ENCODE measurements around the gene SUPT6H.
A peak's percentile ranks its signal among the peaks of the same experiment; 100 is the strongest.
"Not testable (repeated sequence)": the region's sequence is repeated elsewhere in the genome, so short reads cannot be mapped to it uniquely, and the experiment has no call there.

SUPT6H gene

GRCh38 chr17:28719021-28719433 lies 57.0 kb downstream of the SUPT6H start:
- TF ChIP-seq CTCF (IDR thresholded peaks at IDR 0.05; ENCODE audit: low read depth, low read length): no peak
- peak overlapping the region; percentile 96 for H3K4me3 ChIP-seq (replicated peaks in 1 of 2; ENCODE audit: low read depth in 2 of 2, low read length in 2 of 2)
- no peak for DNase-seq (ENCODE audit: low read depth in 2 of 2)

GRCh38 chr17:28720247-28720996 lies 58.4 kb downstream of the SUPT6H start:
- TF ChIP-seq CTCF (IDR thresholded peaks at IDR 0.05; ENCODE audit: low read depth, low read length): peak; percentile 19
- peak overlapping the region; percentile 96 for H3K4me3 ChIP-seq (replicated peaks in 1 of 2; ENCODE audit: low read depth in 2 of 2, low read length in 2 of 2)
- peak in 1 of 2 donors; percentile 20 for DNase-seq (ENCODE audit: low read depth in 2 of 2)

- DNase-seq (ENCODE audit: low read depth in 2 of 2): not testable (repeated sequence)
- H3K4me3 ChIP-seq (replicated peaks in 1 of 2; ENCODE audit: low read depth in 2 of 2, low read length in 2 of 2): peak overlapping the region; percentile 96
Measured at GRCh38 chr17:28720997-28721329, 59.0 kb downstream of the SUPT6H start.

GRCh38 chr17:28722417-28723158 lies 60.6 kb downstream of the SUPT6H start:
- H3K4me3 ChIP-seq (replicated peaks in 1 of 2; ENCODE audit: low read depth in 2 of 2, low read length in 2 of 2): peak overlapping the region in 1 of 2 donors; percentile 24
- TF ChIP-seq CTCF (IDR thresholded peaks at IDR 0.05; ENCODE audit: low read depth, low read length): no peak
- DNase-seq (ENCODE audit: low read depth in 2 of 2): no peak

GRCh38 chr17:28723159-28723835 lies 61.3 kb downstream of the SUPT6H start:
- no peak for TF ChIP-seq CTCF (IDR thresholded peaks at IDR 0.05; ENCODE audit: low read depth, low read length)
- H3K4me3 ChIP-seq (replicated peaks in 1 of 2; ENCODE audit: low read depth in 2 of 2, low read length in 2 of 2): no peak overlapping the region
- DNase-seq (ENCODE audit: low read depth in 2 of 2): no peak

- DNase-seq (ENCODE audit: low read depth in 2 of 2); H3K4me3 ChIP-seq (replicated peaks in 1 of 2; ENCODE audit: low read depth in 2 of 2, low read length in 2 of 2): not testable (repeated sequence)
Measured at GRCh38 chr17:28723836-28724499, 62.0 kb downstream of the SUPT6H start.

GRCh38 chr17:28724500-28725165 lies 62.6 kb downstream of the SUPT6H start:
- peak overlapping the region in 1 of 2 donors; percentile 74 for H3K4me3 ChIP-seq (replicated peaks in 1 of 2; ENCODE audit: low read depth in 2 of 2, low read length in 2 of 2)
- TF ChIP-seq CTCF (IDR thresholded peaks at IDR 0.05; ENCODE audit: low read depth, low read length): no peak
- DNase-seq (ENCODE audit: low read depth in 2 of 2): no peak
